ENCODE measurements around the gene ATP10A.

ATP10A gene

GRCh38 chr15:25737218-25737643 is 125.9 kb downstream of the ATP10A start:
- no peak for DNase-seq

GRCh38 chr15:25736461-25736860 is 126.7 kb downstream of the ATP10A start:
- no peak for DNase-seq

GRCh38 chr15:25735550-25736384 is 127.4 kb downstream of the ATP10A start:
- DNase-seq = no peak

DNA sequence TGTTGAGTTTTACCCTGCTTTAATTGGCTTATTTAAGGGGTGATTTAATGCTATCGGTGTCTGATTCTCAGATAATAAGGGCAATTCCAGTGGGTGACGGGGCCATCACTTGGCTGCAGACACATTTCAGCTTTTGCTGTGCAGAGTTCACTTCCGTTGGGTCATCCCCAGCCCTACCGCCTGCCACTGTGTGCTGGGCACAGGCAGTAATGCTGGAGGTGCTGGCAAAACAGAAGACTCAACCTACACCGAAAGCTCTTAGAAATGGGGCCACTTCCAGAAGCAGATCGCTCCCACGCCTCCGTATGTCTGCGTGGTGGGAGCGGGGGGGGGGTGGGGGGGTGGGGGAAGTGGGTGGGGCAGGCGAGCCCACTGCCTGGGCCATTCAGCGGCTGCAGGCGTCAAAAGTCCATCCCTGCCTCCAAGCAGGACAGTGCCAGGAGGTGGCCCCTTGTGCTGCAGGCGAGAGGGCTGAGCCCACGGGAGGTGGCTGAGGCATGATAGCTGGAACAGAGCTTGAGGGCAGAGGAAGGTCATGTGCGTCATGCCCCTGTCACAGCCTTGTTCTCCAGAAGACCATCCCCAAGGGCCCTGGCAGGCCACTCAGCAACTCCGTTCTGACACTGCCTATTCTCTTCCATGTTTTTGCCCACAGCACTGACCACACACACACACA is 128.3 kb downstream of the ATP10A start:
- no peak for DNase-seq

DNA sequence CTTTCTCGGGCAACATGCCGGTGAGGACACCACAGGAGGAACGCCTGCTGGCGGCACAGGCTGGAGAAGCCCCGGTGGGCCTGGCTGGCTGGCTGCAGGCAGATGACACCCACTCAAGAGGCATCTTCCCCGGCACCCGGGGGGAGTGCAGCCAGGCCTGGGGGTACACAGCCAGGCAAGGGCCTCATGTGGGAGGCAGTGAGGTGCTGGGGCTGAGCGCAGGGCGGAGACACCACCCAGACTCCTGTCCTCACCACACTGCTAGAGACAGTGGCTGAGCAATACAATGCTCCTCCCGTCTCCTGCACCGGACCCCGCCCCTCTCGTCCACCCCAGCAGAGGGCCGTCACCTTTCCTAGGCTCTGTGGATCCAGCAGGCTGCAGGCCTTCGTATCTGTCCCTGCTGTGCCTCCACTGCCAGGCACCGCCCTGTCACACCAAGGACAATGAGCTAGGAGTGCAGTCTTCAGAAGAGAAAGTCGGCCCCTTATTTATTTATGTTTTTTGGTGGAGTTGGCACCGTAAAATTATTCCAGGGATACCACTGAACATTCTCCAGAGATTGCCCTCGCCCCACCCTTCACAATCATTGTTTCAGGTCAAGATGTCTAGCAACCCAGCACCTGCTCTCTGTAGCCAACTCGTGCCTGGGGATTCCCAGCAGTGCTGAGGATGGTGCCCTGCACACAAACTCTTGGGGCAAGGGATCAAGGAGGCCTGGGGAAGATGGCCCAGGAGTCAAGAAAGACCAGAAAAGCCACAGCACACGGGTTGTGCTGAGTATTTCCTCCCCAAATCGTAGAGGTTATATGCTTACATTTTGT is 129.1 kb downstream of the ATP10A start:
- no peak for DNase-seq

DNA sequence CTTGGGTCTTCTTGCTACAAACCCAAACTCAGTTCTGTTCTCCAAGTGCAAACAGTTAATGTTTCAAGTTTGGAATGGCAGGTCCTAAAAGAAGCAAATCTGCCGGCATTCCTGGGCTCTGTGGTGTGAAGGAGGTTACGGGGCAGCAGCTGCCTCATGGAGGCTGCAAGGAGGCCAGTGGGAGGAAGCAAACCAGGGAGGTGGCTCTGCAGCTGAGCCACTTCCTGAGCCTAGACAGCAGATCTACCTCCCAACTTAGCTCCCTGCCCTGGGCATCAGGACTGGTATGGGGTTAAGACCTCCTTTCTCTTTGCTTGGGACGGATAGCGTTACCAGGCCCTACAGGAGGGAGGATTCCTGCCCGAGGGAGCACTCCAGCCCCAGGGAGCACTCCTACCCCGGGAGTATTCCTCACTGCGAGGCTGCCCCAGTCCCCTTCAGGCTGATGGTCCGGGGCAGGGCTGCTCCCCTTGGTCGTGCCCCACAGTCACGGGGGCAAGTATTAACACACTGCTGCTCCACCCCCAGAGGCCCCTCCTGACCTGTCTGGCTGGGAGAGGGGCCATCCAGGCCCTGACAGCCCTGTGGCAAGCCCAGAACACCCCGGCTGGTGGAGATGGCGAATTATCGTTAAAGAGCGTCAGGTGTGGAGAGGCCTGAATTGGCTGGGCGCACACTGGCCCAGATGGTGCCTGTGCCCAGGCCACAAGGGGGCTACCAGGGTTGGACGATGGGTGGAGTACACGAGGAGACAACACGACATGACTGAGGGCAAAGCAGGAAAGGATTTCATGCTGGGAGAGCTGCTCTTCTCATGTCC is 129.9 kb downstream of the ATP10A start:
- DNase-seq = no peak

DNA sequence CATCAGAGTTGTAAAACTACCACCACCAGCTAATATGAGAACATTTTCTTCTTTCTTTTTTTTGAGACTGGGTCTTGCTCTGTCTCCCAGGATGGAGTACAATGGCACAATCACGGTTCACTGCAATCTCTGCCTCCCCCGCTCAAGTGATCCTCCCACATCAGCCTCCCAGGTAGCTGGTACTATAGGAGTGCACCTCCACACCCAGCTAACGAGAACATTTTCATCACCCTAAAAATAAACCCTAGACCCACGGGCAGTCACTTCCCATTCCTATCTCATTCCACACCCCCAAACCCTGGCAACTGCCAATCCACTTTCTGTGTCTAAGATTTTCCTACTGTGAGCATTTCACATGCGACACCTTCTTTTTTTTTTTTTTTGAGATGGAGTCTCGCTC is 130.9 kb downstream of the ATP10A start:
- no peak for DNase-seq

DNA sequence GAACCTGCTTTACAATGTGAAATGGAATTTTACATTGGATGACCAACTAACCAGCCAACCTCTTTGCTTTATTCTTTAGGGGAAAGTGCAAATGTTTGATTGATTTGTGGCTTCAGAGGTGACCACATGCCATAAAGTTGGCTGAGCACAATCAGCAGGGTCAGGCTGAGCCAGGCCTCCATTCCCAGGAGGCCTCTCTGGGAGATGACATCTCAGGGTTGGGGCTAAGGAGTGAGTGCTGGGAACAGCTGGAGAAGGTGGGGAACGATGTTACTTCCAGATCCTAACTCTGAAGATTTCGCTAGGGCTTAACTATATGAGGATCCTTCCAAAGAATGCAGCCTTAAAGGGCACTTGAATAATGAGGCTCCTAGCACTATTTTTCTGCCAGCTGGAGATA is 131.7 kb downstream of the ATP10A start:
- no peak for DNase-seq

DNA sequence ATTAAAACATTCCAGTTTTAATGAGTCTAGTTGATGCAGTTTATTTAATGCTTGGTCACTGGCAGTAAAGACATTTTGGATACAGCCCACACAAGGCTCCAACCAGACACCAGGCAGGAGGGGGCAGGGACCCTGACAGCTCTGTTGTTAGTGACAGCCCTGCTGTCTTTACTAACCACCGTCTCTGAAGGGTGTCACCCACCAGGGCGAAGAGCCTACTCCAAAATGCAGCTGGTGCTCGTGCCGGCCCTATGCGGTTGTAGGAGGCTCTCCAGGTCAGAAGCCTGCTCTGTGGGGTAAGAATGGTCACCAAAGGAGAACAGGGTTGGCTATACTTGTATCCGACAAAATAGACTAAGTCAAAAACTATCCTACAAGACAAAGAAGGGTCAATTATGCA is 132.2 kb downstream of the ATP10A start:
- no peak for DNase-seq

GRCh38 chr15:25728816-25729215 is 134.3 kb downstream of the ATP10A start:
- no peak for DNase-seq

- DNase-seq = no peak
Observed at GRCh38 chr15:25727867-25728600, 135.1 kb downstream of the ATP10A start.

DNA sequence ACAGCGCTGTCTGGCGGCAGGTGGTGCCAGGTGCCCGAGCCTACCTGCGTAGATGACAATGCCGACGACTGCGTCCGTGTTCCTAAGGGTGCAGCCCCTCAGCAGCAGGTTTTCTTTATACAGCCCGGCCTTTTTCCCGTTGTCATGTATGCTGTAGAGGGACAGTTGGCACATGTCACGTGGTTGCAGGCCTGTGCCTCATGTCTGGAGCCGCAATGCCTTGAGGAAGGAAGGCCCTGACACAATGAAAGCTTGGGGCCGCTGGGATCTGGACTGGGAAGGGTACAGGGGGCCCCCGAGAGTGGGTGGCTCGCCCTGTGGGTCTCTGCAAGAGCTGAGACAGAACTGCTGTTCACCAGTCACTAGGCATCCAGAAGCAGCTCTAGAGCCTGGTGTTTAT is 136.0 kb downstream of the ATP10A start:
- no peak for DNase-seq

GRCh38 chr15:25725758-25726157 is 137.4 kb downstream of the ATP10A start:
- DNase-seq = no peak

- DNase-seq = no peak
Observed at GRCh38 chr15:25724899-25725298, 138.2 kb downstream of the ATP10A start.

DNA sequence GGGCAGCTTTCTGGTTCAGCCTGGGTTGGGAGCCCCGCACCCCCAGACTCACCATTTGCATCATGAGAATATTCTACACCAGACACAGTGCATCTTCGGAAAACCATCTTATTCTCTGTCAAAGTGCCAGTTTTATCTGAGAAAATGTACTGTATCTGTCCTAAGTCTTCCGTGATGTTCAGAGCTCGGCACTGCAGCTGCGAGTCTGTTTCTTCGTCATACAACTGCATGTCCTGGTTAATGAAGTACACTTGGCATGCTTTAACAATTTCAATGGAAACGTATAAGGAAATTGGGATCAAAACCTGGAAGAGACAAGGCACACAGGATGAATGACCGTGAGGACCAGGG is 141.5 kb downstream of the ATP10A start:
- DNase-seq = no peak

DNA sequence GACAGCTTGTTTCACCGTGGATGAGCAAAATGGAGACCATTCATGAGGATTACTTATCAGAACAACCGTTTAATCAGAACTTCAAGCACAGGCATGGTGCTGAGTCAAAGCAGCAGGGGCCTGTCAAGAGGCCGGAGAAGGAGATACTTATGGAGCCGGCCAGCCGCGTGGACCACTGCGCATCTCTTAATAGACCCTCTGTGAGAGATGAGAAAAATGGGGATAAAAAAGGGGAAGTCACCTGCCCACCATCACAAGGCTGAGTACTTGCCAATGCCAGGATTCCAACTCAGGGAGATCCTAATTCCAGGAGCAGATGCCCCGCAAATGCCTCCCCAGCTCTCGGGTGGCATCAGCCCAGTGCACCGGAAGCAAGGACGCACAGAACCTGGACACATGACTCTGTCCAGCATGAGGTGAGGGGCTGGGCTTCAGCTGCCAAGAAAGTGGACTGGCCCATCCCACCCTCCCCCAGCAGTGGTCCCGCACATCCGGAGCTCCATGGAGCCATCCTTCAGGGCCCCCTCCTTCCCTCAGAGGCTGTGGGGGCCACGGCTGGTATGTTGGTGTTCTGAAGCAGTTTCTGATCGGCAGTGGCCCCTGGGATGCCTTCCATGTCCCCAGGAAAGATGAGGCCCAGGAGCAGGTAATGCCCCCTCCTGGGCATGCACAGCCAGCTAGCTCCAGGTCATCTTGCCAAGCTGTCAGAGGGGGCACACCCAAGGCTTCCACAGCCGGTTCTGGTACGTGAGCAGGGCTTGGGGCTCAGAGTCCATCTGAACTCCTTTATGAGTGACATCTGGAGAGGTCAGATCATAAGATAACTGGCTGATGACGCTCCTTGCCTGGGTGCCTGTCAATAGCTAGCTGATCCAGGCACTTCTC is 143.8 kb downstream of the ATP10A start:
- DNase-seq = no peak

GRCh38 chr15:25718597-25718996 is 144.5 kb downstream of the ATP10A start:
- DNase-seq = no peak

GRCh38 chr15:25718169-25718536 is 145.0 kb downstream of the ATP10A start:
- no peak for DNase-seq

GRCh38 chr15:25717457-25718168 is 145.5 kb downstream of the ATP10A start:
- DNase-seq = no peak

DNA sequence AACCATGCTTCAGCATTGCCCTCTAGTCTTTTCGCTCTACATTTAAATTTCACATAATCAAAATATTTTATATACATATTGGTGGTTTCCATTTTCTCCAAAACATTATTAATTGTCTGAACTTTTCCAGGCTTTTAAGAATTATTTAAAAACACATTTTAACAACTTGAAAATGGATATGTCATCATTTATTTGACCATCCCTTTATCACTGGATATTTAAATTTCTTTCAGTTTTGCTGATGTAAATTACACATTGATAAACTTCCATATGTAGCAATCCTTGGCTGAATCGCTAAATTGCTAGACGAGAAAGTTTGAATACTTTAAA is 146.0 kb downstream of the ATP10A start:
- DNase-seq = no peak
